ENCODE results near the gene RBMS3. TPM values are rescaled to one million over a fixed set of nuclear protein-coding genes. Genes with fewer than 3 reads are reported as not detected.
"Not testable (repeated sequence)": the region's sequence is repeated elsewhere in the genome, so short reads cannot be mapped to it uniquely, and the experiment has no call there.

Gene RBMS3
- total RNA-seq, 3 donors from 2014 or later: 48.4 to 117 (median 103) TPM

GRCh38 chr3:29796808-29797207 lies 515.9 kb downstream of the RBMS3 start:
- Histone ChIP-seq H3K4me1 (no peaks in the 10 kb centered on the region), H3K36me3 (no peaks in the 10 kb centered on the region), H3K27ac (no peak overlapping the region), H3K27me3 (no peaks in the 10 kb centered on the region), H3K4me3 (no peak overlapping the region), H3K9me3 (no peaks in the 10 kb centered on the region)
- TF ChIP-seq CTCF (IDR thresholded peaks at IDR 0.05) (no peak), POLR2A (IDR thresholded peaks at IDR 0.05) (no peak), POLR2AphosphoS5 (IDR thresholded peaks at IDR 0.05) (no peak)
- intact Hi-C loops (cut with DNase I; ENCODE audit: low total_unique reads): no loop called here
- no peak for DNase-seq (ENCODE audit: low spot score in 2 of 2)

- Histone ChIP-seq H3K36me3 (no peaks in the 10 kb centered on the region), H3K4me1 (no peaks in the 10 kb centered on the region), H3K9me3 (no peaks in the 10 kb centered on the region), H3K4me3 (no peak overlapping the region), H3K27ac (no peak overlapping the region), H3K27me3 (no peaks in the 10 kb centered on the region)
- intact Hi-C loops (cut with DNase I; ENCODE audit: low total_unique reads): no loop called here
- DNase-seq (ENCODE audit: low spot score in 2 of 2): no peak
- TF ChIP-seq POLR2AphosphoS5 (IDR thresholded peaks at IDR 0.05): no peak
- TF ChIP-seq CTCF (IDR thresholded peaks at IDR 0.05): no peak
- TF ChIP-seq POLR2A (IDR thresholded peaks at IDR 0.05): no peak
These were observed 521.2 kb downstream of the RBMS3 start for GRCh38 chr3:29802057-29802456.

GRCh38 chr3:29804044-29804443 lies 523.2 kb downstream of the RBMS3 start:
- no peak overlapping the region for H3K4me3 ChIP-seq
- no peaks in the 10 kb centered on the region for H3K4me1 ChIP-seq
- no peak overlapping the region for H3K27ac ChIP-seq
- TF ChIP-seq CTCF (IDR thresholded peaks at IDR 0.05) (no peak), POLR2A (IDR thresholded peaks at IDR 0.05) (no peak), POLR2AphosphoS5 (IDR thresholded peaks at IDR 0.05) (no peak)
- H3K36me3 ChIP-seq: no peaks in the 10 kb centered on the region
- no peaks in the 10 kb centered on the region for H3K9me3 ChIP-seq
- H3K27me3 ChIP-seq: no peaks in the 10 kb centered on the region
- intact Hi-C loops (cut with DNase I; ENCODE audit: low total_unique reads): no loop called here
- no peak for DNase-seq (ENCODE audit: low spot score in 2 of 2)

- H3K36me3 ChIP-seq: no peaks in the 10 kb centered on the region
- intact Hi-C loops (cut with DNase I; ENCODE audit: low total_unique reads): no loop called here
- H3K27me3 ChIP-seq: no peaks in the 10 kb centered on the region
- no peak for TF ChIP-seq POLR2AphosphoS5 (IDR thresholded peaks at IDR 0.05)
- TF ChIP-seq POLR2A (IDR thresholded peaks at IDR 0.05): no peak
- no peak for TF ChIP-seq CTCF (IDR thresholded peaks at IDR 0.05)
- no peak overlapping the region for H3K27ac ChIP-seq
- H3K9me3 ChIP-seq: no peaks in the 10 kb centered on the region
- no peak for DNase-seq (ENCODE audit: low spot score in 2 of 2)
- H3K4me1 ChIP-seq: no peaks in the 10 kb centered on the region
- no peak overlapping the region for H3K4me3 ChIP-seq
These were observed 524.9 kb downstream of the RBMS3 start for GRCh38 chr3:29805757-29806156.

- H3K4me1 ChIP-seq; H3K36me3 ChIP-seq; DNase-seq (ENCODE audit: low spot score in 2 of 2); H3K27ac ChIP-seq; H3K27me3 ChIP-seq; H3K4me3 ChIP-seq; H3K9me3 ChIP-seq; intact Hi-C loops (cut with DNase I; ENCODE audit: low total_unique reads): not testable (repeated sequence)
These were observed 527.5 kb downstream of the RBMS3 start for GRCh38 chr3:29808324-29808723.

GRCh38 chr3:29822071-29822470 lies 541.2 kb downstream of the RBMS3 start:
- intact Hi-C loops (cut with DNase I; ENCODE audit: low total_unique reads): no loop called here
- Histone ChIP-seq H3K27me3 (no peaks in the 10 kb centered on the region), H3K9me3 (no peaks in the 10 kb centered on the region), H3K4me1 (no peaks in the 10 kb centered on the region), H3K27ac (no peak overlapping the region), H3K36me3 (no peaks in the 10 kb centered on the region), H3K4me3 (no peak overlapping the region)
- no peak for TF ChIP-seq CTCF (IDR thresholded peaks at IDR 0.05)
- no peak for TF ChIP-seq POLR2A (IDR thresholded peaks at IDR 0.05)
- TF ChIP-seq POLR2AphosphoS5 (IDR thresholded peaks at IDR 0.05): no peak
- no peak for DNase-seq (ENCODE audit: low spot score in 2 of 2)
